Measurements from ENCODE around the gene GATA1. TPM values are rescaled to one million over a fixed set of nuclear protein-coding genes. Genes with fewer than 3 reads are reported as not detected.

Gene GATA1
- total RNA-seq, 3 donors from 2014 or later: not detected

GRCh38 chrX:48813644-48814043, 27.3 kb downstream of the GATA1 start:
- no peak overlapping the region for H3K4me3 ChIP-seq
- H3K36me3 ChIP-seq: no peaks in the 10 kb centered on the region
- peaks cover 0 to 38% of the 10 kb centered on the region in 2 donors for H3K27me3 ChIP-seq
- no peak for DNase-seq (ENCODE audit: low spot score in 2 of 2)
- H3K27ac ChIP-seq: no peak overlapping the region
- no peaks in the 10 kb centered on the region for H3K4me1 ChIP-seq
- intact Hi-C loops (cut with DNase I; ENCODE audit: low total_unique reads): no loop called here
- no peak for TF ChIP-seq POLR2A (IDR thresholded peaks at IDR 0.05)
- no peak for TF ChIP-seq POLR2AphosphoS5 (IDR thresholded peaks at IDR 0.05)
- TF ChIP-seq CTCF (IDR thresholded peaks at IDR 0.05): no peak
- no peaks in the 10 kb centered on the region for H3K9me3 ChIP-seq

DNA sequence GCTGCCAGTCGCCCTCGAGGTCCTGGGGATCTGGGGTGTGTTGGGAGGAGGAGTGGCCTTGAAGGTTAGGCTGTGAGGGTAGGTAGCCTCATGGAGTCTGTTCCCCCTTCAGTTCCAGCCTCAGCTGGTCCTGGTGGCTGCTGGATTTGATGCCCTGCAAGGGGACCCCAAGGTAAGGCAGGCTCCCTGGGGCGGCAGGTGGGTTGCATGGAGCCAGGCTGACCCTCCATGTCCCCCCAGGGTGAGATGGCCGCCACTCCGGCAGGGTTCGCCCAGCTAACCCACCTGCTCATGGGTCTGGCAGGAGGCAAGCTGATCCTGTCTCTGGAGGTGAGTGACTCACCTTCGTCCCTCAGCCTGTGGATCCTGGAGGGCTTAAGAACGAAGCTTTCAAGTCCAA, 28.3 kb downstream of the GATA1 start:
- Histone ChIP-seq H3K4me1 (no peaks in the 10 kb centered on the region), H3K9me3 (no peaks in the 10 kb centered on the region), H3K27me3 (peaks cover 0 to 39% of the 10 kb centered on the region in 2 donors), H3K36me3 (no peaks in the 10 kb centered on the region), H3K27ac (no peak overlapping the region), H3K4me3 (no peak overlapping the region)
- intact Hi-C loops (cut with DNase I; ENCODE audit: low total_unique reads): loop anchor here (5.0 kb wide), 1 partner anchor 657 kb away; no protein-coding TSS in a partner anchor
- DNase-seq (ENCODE audit: low spot score in 2 of 2): no peak
- TF ChIP-seq CTCF (IDR thresholded peaks at IDR 0.05) (no peak), POLR2A (IDR thresholded peaks at IDR 0.05) (no peak), POLR2AphosphoS5 (IDR thresholded peaks at IDR 0.05) (no peak)

- no peak for DNase-seq (ENCODE audit: low spot score in 2 of 2)
- TF ChIP-seq CTCF (IDR thresholded peaks at IDR 0.05): no peak
- no peak for TF ChIP-seq POLR2AphosphoS5 (IDR thresholded peaks at IDR 0.05)
- no peak for TF ChIP-seq POLR2A (IDR thresholded peaks at IDR 0.05)
- Histone ChIP-seq H3K27ac (no peak overlapping the region), H3K27me3 (peaks cover 0 to 44% of the 10 kb centered on the region in 2 donors), H3K4me3 (no peak overlapping the region), H3K36me3 (no peaks in the 10 kb centered on the region), H3K4me1 (no peaks in the 10 kb centered on the region), H3K9me3 (no peaks in the 10 kb centered on the region)
- intact Hi-C loops (cut with DNase I; ENCODE audit: low total_unique reads): loop anchor here (5.0 kb wide), 1 partner anchor 658 kb away; no protein-coding TSS in a partner anchor
Observed at GRCh38 chrX:48815266-48815665, 28.9 kb downstream of the GATA1 start.

DNA sequence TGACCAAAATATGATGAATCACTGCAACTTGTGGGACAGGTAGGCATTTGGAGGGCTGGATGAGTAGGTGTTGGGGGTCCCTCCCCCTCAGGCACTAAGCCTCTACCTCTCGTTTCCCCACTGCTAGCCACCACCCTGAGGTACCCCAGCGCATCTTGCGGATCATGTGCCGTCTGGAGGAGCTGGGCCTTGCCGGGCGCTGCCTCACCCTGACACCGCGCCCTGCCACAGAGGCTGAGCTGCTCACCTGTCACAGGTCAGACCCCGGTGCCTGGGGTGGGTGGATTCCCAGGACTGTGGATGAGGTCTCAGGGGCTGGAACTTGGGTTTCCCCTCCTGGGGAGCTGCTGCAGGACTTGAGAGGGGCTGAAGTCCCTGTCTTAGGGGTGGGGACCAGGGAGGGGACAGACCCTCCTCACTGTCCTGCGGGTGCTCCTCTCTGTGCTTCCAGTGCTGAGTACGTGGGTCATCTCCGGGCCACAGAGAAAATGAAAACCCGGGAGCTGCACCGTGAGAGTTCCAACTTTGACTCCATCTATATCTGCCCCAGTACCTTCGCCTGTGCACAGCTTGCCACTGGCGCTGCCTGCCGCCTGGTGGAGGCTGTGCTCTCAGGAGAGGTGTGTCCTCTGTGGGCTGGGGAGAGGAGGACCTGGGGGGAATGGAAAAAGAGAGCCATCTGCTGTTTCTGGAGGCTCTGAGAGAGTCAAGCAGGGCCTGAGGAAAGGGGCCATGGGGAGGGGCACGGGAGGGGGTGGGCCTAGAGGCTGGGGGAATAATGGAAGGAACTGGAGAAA, 29.8 kb downstream of the GATA1 start:
- no peak overlapping the region for H3K4me3 ChIP-seq
- intact Hi-C loops (cut with DNase I; ENCODE audit: low total_unique reads): loop anchor here (5.0 kb wide), 1 partner anchor 659 kb away; no protein-coding TSS in a partner anchor
- no peak for DNase-seq (ENCODE audit: low spot score in 2 of 2)
- H3K36me3 ChIP-seq: no peaks in the 10 kb centered on the region
- H3K9me3 ChIP-seq: no peaks in the 10 kb centered on the region
- no peaks in the 10 kb centered on the region for H3K4me1 ChIP-seq
- no peak overlapping the region for H3K27ac ChIP-seq
- TF ChIP-seq POLR2AphosphoS5 (IDR thresholded peaks at IDR 0.05): no peak
- TF ChIP-seq POLR2A (IDR thresholded peaks at IDR 0.05): no peak
- no peak for TF ChIP-seq CTCF (IDR thresholded peaks at IDR 0.05)
- peaks cover 0 to 44% of the 10 kb centered on the region in 2 donors for H3K27me3 ChIP-seq

- TF ChIP-seq POLR2AphosphoS5 (IDR thresholded peaks at IDR 0.05) (no peak), CTCF (IDR thresholded peaks at IDR 0.05) (no peak), POLR2A (IDR thresholded peaks at IDR 0.05) (no peak)
- intact Hi-C loops (cut with DNase I; ENCODE audit: low total_unique reads): loop anchor here (5.0 kb wide), 1 partner anchor 661 kb away; no protein-coding TSS in a partner anchor
- H3K9me3 ChIP-seq: no peaks in the 10 kb centered on the region
- H3K27ac ChIP-seq: no peak overlapping the region
- peaks cover 0 to 60% of the 10 kb centered on the region in 2 donors for H3K27me3 ChIP-seq
- H3K36me3 ChIP-seq: no peaks in the 10 kb centered on the region
- no peak for DNase-seq (ENCODE audit: low spot score in 2 of 2)
- no peak overlapping the region for H3K4me3 ChIP-seq
- no peaks in the 10 kb centered on the region for H3K4me1 ChIP-seq
Observed at GRCh38 chrX:48818098-48818497, 31.7 kb downstream of the GATA1 start.

All from breast epithelium (tissue), 4 donors.